H9 (cell line): ENCODE measurements around the gene FBN1. TPM values are rescaled to one million over a fixed set of nuclear protein-coding genes. Genes with fewer than 3 reads are reported as not detected.

ENCODE experiments used
- DNase-seq: peaks from one replicate; pipeline ENCODE4 v3.0.0-alpha.2; 2017
- H2AFZ ChIP-seq: one replicate; pipeline ENCODE4 v1.6.1; 2013; ENCODE audit warnings: mild to moderate bottlenecking, low read length, control low read depth, moderate library complexity
- H2AK5ac ChIP-seq: 2 replicates; pipeline ENCODE4 v1.6.1; 2013; ENCODE audit warnings: low read length, control low read depth, mixed read lengths; ENCODE audit not compliant: insufficient read length
- H2BK120ac ChIP-seq: one replicate; pipeline ENCODE4 v1.6.1; 2013; ENCODE audit warnings: low read depth, mild to moderate bottlenecking, low read length, control low read depth, inconsistent platforms; ENCODE audit not compliant: poor library complexity, severe bottlenecking
- H2BK12ac ChIP-seq: 2 replicates; pipeline ENCODE4 v1.6.1; 2013; ENCODE audit warnings: low read length, control low read depth, mixed read lengths, low read depth; ENCODE audit not compliant: insufficient read length
- H2BK15ac ChIP-seq: 2 replicates; pipeline ENCODE4 v1.6.1; 2013; ENCODE audit warnings: low read depth, low read length, control low read depth
- H2BK20ac ChIP-seq: one replicate; pipeline ENCODE4 v1.6.1; 2013; ENCODE audit warnings: low read depth, mild to moderate bottlenecking, low read length, control low read depth, inconsistent platforms; ENCODE audit not compliant: poor library complexity, severe bottlenecking
- H2BK5ac ChIP-seq: 2 replicates; pipeline ENCODE4 v1.6.1; 2013; ENCODE audit warnings: low read length, control low read depth, mixed read lengths; ENCODE audit not compliant: insufficient read length
- H3K14ac ChIP-seq: 2 replicates; pipeline ENCODE4 v1.6.1; 2013; ENCODE audit warnings: low read length, control low read depth; ENCODE audit not compliant: insufficient read depth
- H3K18ac ChIP-seq: 2 replicates; pipeline ENCODE4 v1.6.1; 2013; ENCODE audit warnings: low read depth, mild to moderate bottlenecking, mixed read lengths, low read length, control low read depth; ENCODE audit not compliant: insufficient read length
- H3K23ac ChIP-seq: 2 replicates; pipeline ENCODE4 v1.6.1; 2013; ENCODE audit warnings: low read length, control low read depth, mixed read lengths, low read depth; ENCODE audit not compliant: insufficient read length
- H3K23me2 ChIP-seq: 2 replicates; pipeline ENCODE4 v1.6.1; 2013; ENCODE audit warnings: low read depth, mild to moderate bottlenecking, mixed read lengths, low read length, control low read depth; ENCODE audit not compliant: insufficient read length, poor library complexity, severe bottlenecking
- H3K27ac ChIP-seq: 2 replicates; pipeline ENCODE4 v1.5.1; 2013; ENCODE audit warnings: low read length, control low read depth, mixed read lengths, low read depth; ENCODE audit not compliant: insufficient read length
- H3K27me3 ChIP-seq: 2 replicates; pipeline ENCODE4 v1.6.1; 2013; ENCODE audit warnings: low read length, control low read depth, inconsistent platforms; ENCODE audit not compliant: insufficient read depth
- H3K4ac ChIP-seq: 2 replicates; pipeline ENCODE4 v1.6.1; 2013; ENCODE audit warnings: low read depth, mild to moderate bottlenecking, control low read depth, inconsistent platforms, low read length, moderate library complexity
- H3K4me1 ChIP-seq: 2 replicates; pipeline ENCODE4 v1.6.1; 2013; ENCODE audit warnings: low read length, control low read depth, inconsistent platforms; ENCODE audit not compliant: insufficient read depth
- H3K4me2 ChIP-seq: 2 replicates; pipeline ENCODE4 v1.6.1; 2013; ENCODE audit warnings: low read length, control low read depth, mixed read lengths; ENCODE audit not compliant: insufficient read length, insufficient read depth
- H3K56ac ChIP-seq: 2 replicates; pipeline ENCODE4 v1.6.1; 2013; ENCODE audit warnings: low read depth, mild to moderate bottlenecking, mixed read lengths, low read length, control low read depth; ENCODE audit not compliant: insufficient read length
- H3K79me1 ChIP-seq: 2 replicates; pipeline ENCODE4 v1.6.1; 2013; ENCODE audit warnings: low read depth, mild to moderate bottlenecking, moderate library complexity, low read length, control low read depth, inconsistent platforms; ENCODE audit not compliant: insufficient read depth, poor library complexity, severe bottlenecking
- H3K79me2 ChIP-seq: 2 replicates; pipeline ENCODE4 v1.6.1; 2013; ENCODE audit warnings: low read length, control low read depth, inconsistent platforms; ENCODE audit not compliant: insufficient read depth
- H3K9ac ChIP-seq: 2 replicates; pipeline ENCODE4 v1.6.1; 2013; ENCODE audit warnings: low read length, control low read depth, mixed read lengths; ENCODE audit not compliant: insufficient read length; ENCODE audit errors: extremely low read depth
- H3K9me3 ChIP-seq: one replicate; pipeline ENCODE4 v1.6.1; 2013; ENCODE audit warnings: low read depth, low read length, inconsistent platforms; ENCODE audit not compliant: control insufficient read depth
- H3T11ph ChIP-seq: one replicate; pipeline ENCODE4 v1.6.1; 2013; ENCODE audit warnings: mild to moderate bottlenecking, low read length, control low read depth, inconsistent platforms
- H4K20me1 ChIP-seq: one replicate; pipeline ENCODE4 v1.6.1; 2013; ENCODE audit not compliant: control insufficient read depth, insufficient read length, insufficient read depth
- H4K5ac ChIP-seq: 2 replicates; pipeline ENCODE4 v1.6.1; 2013; ENCODE audit warnings: low read depth, mild to moderate bottlenecking, mixed read lengths, low read length, control low read depth; ENCODE audit not compliant: insufficient read length
- H4K8ac ChIP-seq: replicated peaks from 2 replicates; pipeline ENCODE4 v1.6.1; 2013; ENCODE audit warnings: low read length, control low read depth, mixed read lengths, low read depth; ENCODE audit not compliant: insufficient read length
- H4K91ac ChIP-seq: 2 replicates; pipeline ENCODE4 v1.6.1; 2013; ENCODE audit warnings: low read depth, mild to moderate bottlenecking, moderate library complexity, mixed read lengths, low read length, control low read depth; ENCODE audit not compliant: insufficient read length
- H3K27ac Mint-ChIP-seq, 3 experiments: 2 replicates in 2 of 3; 3 replicates in 1 of 3; pipeline ENCODE4 v1.8.0; 2020 to 2021; ENCODE audit warnings: mixed read lengths in 3 of 3, mild to moderate bottlenecking in 1 of 3, moderate library complexity in 1 of 3
- H3K27me3 Mint-ChIP-seq: 2 replicates; pipeline ENCODE4 v1.8.0; 2021; ENCODE audit warnings: low read depth, mild to moderate bottlenecking, moderate library complexity, mixed read lengths
- H3K36me3 Mint-ChIP-seq, 3 experiments: 2 replicates in 2 of 3; 3 replicates in 1 of 3; pipeline ENCODE4 v1.8.0; 2020 to 2021; ENCODE audit warnings: low read depth in 3 of 3, mixed read lengths in 3 of 3; ENCODE audit not compliant: insufficient read depth in 1 of 3
- H3K4me1 Mint-ChIP-seq, 2 experiments: 2 replicates each; pipeline ENCODE4 v1.8.0; 2020; ENCODE audit warnings: mixed read lengths in 2 of 2
- H3K4me3 Mint-ChIP-seq, 2 experiments: 2 replicates in 1 of 2; 3 replicates in 1 of 2; pipeline ENCODE4 v1.8.0; 2020 to 2021; ENCODE audit warnings: mild to moderate bottlenecking in 2 of 2, mixed read lengths in 2 of 2, moderate library complexity in 1 of 2
- H3K9me3 Mint-ChIP-seq, 2 experiments: 2 replicates in 1 of 2; 3 replicates in 1 of 2; pipeline ENCODE4 v1.8.0; 2020; ENCODE audit warnings: mild to moderate bottlenecking in 2 of 2, mixed read lengths in 2 of 2, moderate library complexity in 1 of 2
- CTCF ChIP-seq: fragments of 200-600 bp; sonication (generic); conservative IDR thresholded peaks from 3 replicates; pipeline ENCODE4 v1.8.0; 2021; ENCODE audit warnings: antibody characterized with exemption, mild to moderate bottlenecking
- WGBS: extraction: QIAGEN DNeasy Blood & Tissue Kit; methylation state at CpG from one replicate; pipeline ENCODE4 v1.1.7; 2013; ENCODE audit warnings: missing lambda C conversion rate, low lambda C conversion rate, mixed read lengths; ENCODE audit not compliant: insufficient read length; ENCODE audit errors: extremely low coverage; 5-methylcytosine and 5-hydroxymethylcytosine counted together
- total RNA-seq: library from RNA; stranded (reverse); gene quantifications from 2 replicates; pipeline ENCODE4 v1.2.1, GENCODE V29; 2021

The FBN1 gene
- total RNA-seq, 1 experiment from 2014 or later, result 3.6 TPM

DNA sequence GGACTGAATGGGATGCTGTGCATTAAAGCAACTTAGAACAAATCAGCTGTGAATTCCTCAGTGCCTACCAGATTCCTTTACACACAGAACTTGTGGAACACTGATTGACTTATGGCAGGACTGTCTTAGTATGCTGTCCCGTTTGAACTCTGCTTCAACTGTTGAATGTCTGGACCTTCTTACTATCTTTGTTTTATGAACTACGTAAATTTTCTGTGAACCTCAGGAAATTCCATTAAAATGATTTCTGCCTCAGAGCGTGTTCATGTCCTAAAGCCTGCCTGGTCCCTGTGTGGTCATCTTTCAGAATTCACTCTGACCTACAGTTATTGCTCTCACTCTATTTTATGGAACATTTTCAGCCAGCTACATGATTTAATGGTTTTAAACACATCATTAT lies 29.4 kb upstream of the FBN1 start:
- H2AFZ ChIP-seq, result no peak overlapping the region
- TF ChIP-seq CTCF, result no peak
- H4K91ac ChIP-seq, result no peak overlapping the region
- H4K20me1 ChIP-seq, result no peaks in the 10 kb centered on the region
- no peaks in the 10 kb centered on the region for H3K23me2 ChIP-seq
- no peaks in the 10 kb centered on the region for H3K36me3 Mint-ChIP-seq
- H3K9me3 ChIP-seq, result no peaks in the 10 kb centered on the region
- no peaks in the 10 kb centered on the region for H3K4me1 ChIP-seq
- H2BK12ac ChIP-seq, result no peak overlapping the region
- no peaks in the 10 kb centered on the region; the same call in 1 of the 2 replicates for H3K27me3 Mint-ChIP-seq
- H2BK20ac ChIP-seq, result no peak overlapping the region
- no peak overlapping the region for H3K23ac ChIP-seq
- H3K27ac ChIP-seq, result no peak overlapping the region
- H3K4me1 Mint-ChIP-seq, result no peaks in the 10 kb centered on the region
- no peak overlapping the region for H2AK5ac ChIP-seq
- no peak overlapping the region for H2BK15ac ChIP-seq
- no peaks in the 10 kb centered on the region; the same call in 1 of the 2 replicates for H3K27me3 ChIP-seq
- H2BK120ac ChIP-seq, result no peak overlapping the region
- no peak overlapping the region for H3K4ac ChIP-seq
- no peak overlapping the region for H3K4me2 ChIP-seq
- no peak overlapping the region for H3K9ac ChIP-seq
- no peak overlapping the region for H3K18ac ChIP-seq
- H3K9me3 Mint-ChIP-seq, result no peaks in the 10 kb centered on the region
- H3K27ac Mint-ChIP-seq, result no peak overlapping the region; a peak in 1 of 7 replicates
- H3K79me1 ChIP-seq, result no peaks in the 10 kb centered on the region
- H3K56ac ChIP-seq, result no peak overlapping the region
- DNase-seq, result no peak
- H3T11ph ChIP-seq, result no peak overlapping the region
- no peak overlapping the region for H2BK5ac ChIP-seq
- no peak overlapping the region for H4K5ac ChIP-seq
- H4K8ac ChIP-seq, result no peak overlapping the region
- H3K79me2 ChIP-seq, result no peaks in the 10 kb centered on the region
- no CpG with 5 or more reads among the region's 3 CpGs for WGBS
- no peak overlapping the region for H3K14ac ChIP-seq
- no peak overlapping the region for H3K4me3 Mint-ChIP-seq
